ENCODE measurements around the gene AAGAB.

GRCh38 chr15:67242708-67243111 is 11.8 kb downstream of the AAGAB start:
- TF ChIP-seq CTCF (IDR thresholded peaks at IDR 0.05), result no peak
- no peak for TF ChIP-seq POLR2A (IDR thresholded peaks at IDR 0.05)
- TF ChIP-seq EP300 (IDR thresholded peaks at IDR 0.05), result no peak
